Esophagus muscularis mucosa (tissue), 3 donors: ENCODE data around the gene RNU1-1.
"Not testable (repeated sequence)": the region's sequence is repeated elsewhere in the genome, so short reads cannot be mapped to it uniquely, and the experiment has no call there.

Experiments used
- POLR2A ChIP-seq: fragments of 450-650 bp; IDR thresholded peaks from one replicate; pipeline ENCODE4 v1.6.1; 2017; ENCODE audit warnings: antibody characterized with exemption, moderate library complexity, mild to moderate bottlenecking, low read depth
- POLR2AphosphoS5 ChIP-seq, 2 donors: sonication (generic); formaldehyde crosslinking; IDR thresholded peaks; one replicate each; pipeline ENCODE4 v1.6.1; 2017; ENCODE audit warnings: antibody characterized with exemption in 2 of 2
- TF ChIP-seq, protein P1 (sequence below), 3 experiments: fragments of 200-600 bp in 2 of 3; fragments of 450-650 bp in 1 of 3; sonication (generic) in 2 of 3; IDR thresholded peaks; one replicate each; pipeline ENCODE4 v1.5.1; 2017 to 2019; ENCODE audit warnings: antibody characterized with exemption in 3 of 3, mild to moderate bottlenecking in 2 of 3, moderate library complexity in 1 of 3

DNA sequence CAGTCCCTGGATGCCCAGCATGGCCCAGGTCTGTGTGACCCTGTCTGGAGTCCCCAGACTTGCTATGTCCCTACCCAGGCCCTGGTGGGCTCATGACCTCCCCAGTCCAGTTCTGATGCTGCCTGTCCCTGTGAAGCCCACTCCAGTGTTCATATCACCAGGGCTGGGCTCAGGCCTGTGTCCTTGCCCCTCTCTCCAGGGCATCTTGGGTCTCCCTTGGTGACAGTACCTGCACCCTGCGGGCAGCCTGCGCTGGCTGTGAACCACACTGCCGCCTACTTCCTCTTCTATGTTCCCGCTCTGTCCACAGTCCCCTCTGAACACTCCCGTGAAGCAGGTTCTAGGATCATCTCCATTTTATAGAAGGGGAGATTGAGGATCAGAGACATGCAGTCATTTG, 13.1 kb downstream of the RNU1-1 start:
- not testable (repeated sequence) for TF ChIP-seq POLR2A; POLR2AphosphoS5 (IDR thresholded peaks at IDR 0.05)
- TF ChIP-seq, protein P1, sequence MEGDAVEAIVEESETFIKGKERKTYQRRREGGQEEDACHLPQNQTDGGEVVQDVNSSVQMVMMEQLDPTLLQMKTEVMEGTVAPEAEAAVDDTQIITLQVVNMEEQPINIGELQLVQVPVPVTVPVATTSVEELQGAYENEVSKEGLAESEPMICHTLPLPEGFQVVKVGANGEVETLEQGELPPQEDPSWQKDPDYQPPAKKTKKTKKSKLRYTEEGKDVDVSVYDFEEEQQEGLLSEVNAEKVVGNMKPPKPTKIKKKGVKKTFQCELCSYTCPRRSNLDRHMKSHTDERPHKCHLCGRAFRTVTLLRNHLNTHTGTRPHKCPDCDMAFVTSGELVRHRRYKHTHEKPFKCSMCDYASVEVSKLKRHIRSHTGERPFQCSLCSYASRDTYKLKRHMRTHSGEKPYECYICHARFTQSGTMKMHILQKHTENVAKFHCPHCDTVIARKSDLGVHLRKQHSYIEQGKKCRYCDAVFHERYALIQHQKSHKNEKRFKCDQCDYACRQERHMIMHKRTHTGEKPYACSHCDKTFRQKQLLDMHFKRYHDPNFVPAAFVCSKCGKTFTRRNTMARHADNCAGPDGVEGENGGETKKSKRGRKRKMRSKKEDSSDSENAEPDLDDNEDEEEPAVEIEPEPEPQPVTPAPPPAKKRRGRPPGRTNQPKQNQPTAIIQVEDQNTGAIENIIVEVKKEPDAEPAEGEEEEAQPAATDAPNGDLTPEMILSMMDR (IDR thresholded peaks at IDR 0.05): not testable (repeated sequence)
